ENCODE measurements around the gene MPZL1. TPM values are rescaled to one million over a fixed set of nuclear protein-coding genes. Genes with fewer than 3 reads are reported as not detected.

The MPZL1 gene
- total and polyA plus RNA-seq, 2 of the 13 experiments (the other 11 are each of a cell fraction or from before 2014, with no cell fraction given), result 38.0 to 68.7 TPM

GRCh38 chr1:167714439-167715156 is 7.2 kb upstream of the MPZL1 start (continued):
- TF ChIP-seq, protein P1, sequence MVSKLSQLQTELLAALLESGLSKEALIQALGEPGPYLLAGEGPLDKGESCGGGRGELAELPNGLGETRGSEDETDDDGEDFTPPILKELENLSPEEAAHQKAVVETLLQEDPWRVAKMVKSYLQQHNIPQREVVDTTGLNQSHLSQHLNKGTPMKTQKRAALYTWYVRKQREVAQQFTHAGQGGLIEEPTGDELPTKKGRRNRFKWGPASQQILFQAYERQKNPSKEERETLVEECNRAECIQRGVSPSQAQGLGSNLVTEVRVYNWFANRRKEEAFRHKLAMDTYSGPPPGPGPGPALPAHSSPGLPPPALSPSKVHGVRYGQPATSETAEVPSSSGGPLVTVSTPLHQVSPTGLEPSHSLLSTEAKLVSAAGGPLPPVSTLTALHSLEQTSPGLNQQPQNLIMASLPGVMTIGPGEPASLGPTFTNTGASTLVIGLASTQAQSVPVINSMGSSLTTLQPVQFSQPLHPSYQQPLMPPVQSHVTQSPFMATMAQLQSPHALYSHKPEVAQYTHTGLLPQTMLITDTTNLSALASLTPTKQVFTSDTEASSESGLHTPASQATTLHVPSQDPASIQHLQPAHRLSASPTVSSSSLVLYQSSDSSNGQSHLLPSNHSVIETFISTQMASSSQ (IDR thresholded peaks at IDR 0.05; ENCODE audit: low read depth), result 0 out of 2 replicates have a peak, but pooled peaks have one; percentile 22
- TF ChIP-seq, protein P1 (CRISPR knock-in tag; IDR thresholded peaks at IDR 0.05; ENCODE audit: borderline replicate concordance), result peak; percentile 57; the same call in 1 of the 2 replicates
- no peak for TF ChIP-seq ZNF616 (CRISPR knock-in tag; IDR thresholded peaks at IDR 0.05; ENCODE audit: low read depth)
- TF ChIP-seq FOXK1 (CRISPR knock-in tag; IDR thresholded peaks at IDR 0.05; ENCODE audit: borderline replicate concordance, low read depth), result 0 out of 2 replicates have a peak, but pooled peaks have one; percentile 57
- no peak for TF ChIP-seq FOXM1 (CRISPR knock-in tag; IDR thresholded peaks at IDR 0.05)
- TF ChIP-seq ZNF253 (CRISPR knock-in tag; IDR thresholded peaks at IDR 0.05; ENCODE audit: borderline replicate concordance), result no peak
- TF ChIP-seq MIXL1 (CRISPR knock-in tag; IDR thresholded peaks at IDR 0.05), result no peak
- no peak; the same call in 1 of the 2 replicates for TF ChIP-seq SNAI1 (CRISPR knock-in tag; IDR thresholded peaks at IDR 0.05; ENCODE audit: borderline replicate concordance)
- no peak; the same call in 1 of the 2 replicates for TF ChIP-seq ZNF333 (CRISPR knock-in tag; IDR thresholded peaks at IDR 0.05; ENCODE audit: borderline replicate concordance)
- no peak for TF ChIP-seq ZNF576 (CRISPR knock-in tag; IDR thresholded peaks at IDR 0.05)
- TF ChIP-seq, protein P2, sequence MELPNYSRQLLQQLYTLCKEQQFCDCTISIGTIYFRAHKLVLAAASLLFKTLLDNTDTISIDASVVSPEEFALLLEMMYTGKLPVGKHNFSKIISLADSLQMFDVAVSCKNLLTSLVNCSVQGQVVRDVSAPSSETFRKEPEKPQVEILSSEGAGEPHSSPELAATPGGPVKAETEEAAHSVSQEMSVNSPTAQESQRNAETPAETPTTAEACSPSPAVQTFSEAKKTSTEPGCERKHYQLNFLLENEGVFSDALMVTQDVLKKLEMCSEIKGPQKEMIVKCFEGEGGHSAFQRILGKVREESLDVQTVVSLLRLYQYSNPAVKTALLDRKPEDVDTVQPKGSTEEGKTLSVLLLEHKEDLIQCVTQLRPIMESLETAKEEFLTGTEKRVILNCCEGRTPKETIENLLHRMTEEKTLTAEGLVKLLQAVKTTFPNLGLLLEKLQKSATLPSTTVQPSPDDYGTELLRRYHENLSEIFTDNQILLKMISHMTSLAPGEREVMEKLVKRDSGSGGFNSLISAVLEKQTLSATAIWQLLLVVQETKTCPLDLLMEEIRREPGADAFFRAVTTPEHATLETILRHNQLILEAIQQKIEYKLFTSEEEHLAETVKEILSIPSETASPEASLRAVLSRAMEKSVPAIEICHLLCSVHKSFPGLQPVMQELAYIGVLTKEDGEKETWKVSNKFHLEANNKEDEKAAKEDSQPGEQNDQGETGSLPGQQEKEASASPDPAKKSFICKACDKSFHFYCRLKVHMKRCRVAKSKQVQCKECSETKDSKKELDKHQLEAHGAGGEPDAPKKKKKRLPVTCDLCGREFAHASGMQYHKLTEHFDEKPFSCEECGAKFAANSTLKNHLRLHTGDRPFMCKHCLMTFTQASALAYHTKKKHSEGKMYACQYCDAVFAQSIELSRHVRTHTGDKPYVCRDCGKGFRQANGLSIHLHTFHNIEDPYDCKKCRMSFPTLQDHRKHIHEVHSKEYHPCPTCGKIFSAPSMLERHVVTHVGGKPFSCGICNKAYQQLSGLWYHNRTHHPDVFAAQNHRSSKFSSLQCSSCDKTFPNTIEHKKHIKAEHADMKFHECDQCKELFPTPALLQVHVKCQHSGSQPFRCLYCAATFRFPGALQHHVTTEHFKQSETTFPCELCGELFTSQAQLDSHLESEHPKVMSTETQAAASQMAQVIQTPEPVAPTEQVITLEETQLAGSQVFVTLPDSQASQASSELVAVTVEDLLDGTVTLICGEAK (IDR thresholded peaks at IDR 0.05), result no peak
- TF ChIP-seq, protein P2 (CRISPR knock-in tag; IDR thresholded peaks at IDR 0.05), result peak; percentile 48
- TF ChIP-seq ZNF598 (CRISPR knock-in tag; IDR thresholded peaks at IDR 0.05; ENCODE audit: borderline replicate concordance), result no peak
- TF ChIP-seq ZNF790 (CRISPR knock-in tag; IDR thresholded peaks at IDR 0.05; ENCODE audit: borderline replicate concordance), result 0 out of 2 replicates have a peak, but pooled peaks have one; percentile 70
- peak; percentile 91; the same call in 1 of the 2 replicates for TF ChIP-seq MTA1 (CRISPR knock-in tag; IDR thresholded peaks at IDR 0.05; ENCODE audit: borderline replicate concordance)
- peak; percentile 77 for TF ChIP-seq REPIN1 (CRISPR knock-in tag; IDR thresholded peaks at IDR 0.05; ENCODE audit: borderline replicate concordance, low read depth)
